Ureter (tissue), 1 donor: ENCODE data around the gene KCNG1. TPM values are rescaled to one million over a fixed set of nuclear protein-coding genes. Genes with fewer than 3 reads are reported as not detected.

ENCODE experiments used
- DNase-seq: peaks from one replicate; pipeline ENCODE4 v3.0.0-alpha.2; 2020; ENCODE audit warnings: low spot score
- total RNA-seq: library from RNA; stranded (reverse); gene quantifications from one replicate; pipeline ENCODE4 v1.2.4, GENCODE V29; 2023
- donor health status: DM: yes; HTN: yes; CAD: no.

The KCNG1 gene
- total RNA-seq, 1 donor from 2014 or later: 22.4 TPM

GRCh38 chr20:51013577-51014330 lies 9.2 kb downstream of the KCNG1 start:
- no peak for DNase-seq

GRCh38 chr20:51012357-51012756 lies 10.6 kb downstream of the KCNG1 start:
- DNase-seq: no peak

DNA sequence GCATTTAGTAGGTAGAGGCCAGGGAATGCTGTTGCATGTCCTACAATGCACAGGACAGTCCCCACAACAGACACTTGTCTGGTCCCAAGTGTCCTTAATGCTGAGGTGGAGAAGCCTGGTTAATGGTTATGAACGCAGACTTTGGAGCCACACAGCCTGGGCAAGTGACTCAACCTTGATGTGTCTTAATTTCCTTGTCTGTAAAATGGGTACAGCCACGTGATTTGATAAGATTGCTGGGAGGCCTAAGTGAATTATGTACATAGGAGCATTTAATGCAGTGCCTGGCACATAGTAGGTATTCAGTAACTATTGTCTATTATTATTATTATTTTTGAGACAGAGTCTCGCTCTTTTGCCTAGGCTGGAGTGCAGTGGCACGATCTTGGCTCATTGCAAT lies 11.4 kb downstream of the KCNG1 start:
- no peak for DNase-seq

GRCh38 chr20:51010932-51011331 lies 12.0 kb downstream of the KCNG1 start:
- no peak for DNase-seq

DNA sequence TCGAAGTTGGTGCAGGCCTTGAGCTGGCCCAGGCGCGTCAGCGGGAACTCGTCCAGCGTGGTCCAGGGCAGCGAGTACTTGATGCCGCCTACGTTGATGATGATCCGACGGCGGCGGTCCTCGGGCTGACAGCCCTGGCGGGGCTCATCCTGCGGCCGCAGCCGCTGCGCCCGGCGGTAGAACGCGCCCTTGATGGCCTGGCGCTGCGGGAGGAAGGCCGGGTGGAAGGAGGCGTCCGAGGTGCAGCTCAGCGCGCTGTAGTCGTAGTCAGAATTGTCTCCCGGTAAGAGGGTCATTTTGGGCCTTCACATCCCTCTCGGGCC lies 12.9 kb downstream of the KCNG1 start:
- DNase-seq: no peak

GRCh38 chr20:51009303-51010042 lies 13.4 kb downstream of the KCNG1 start:
- no peak for DNase-seq

DNA sequence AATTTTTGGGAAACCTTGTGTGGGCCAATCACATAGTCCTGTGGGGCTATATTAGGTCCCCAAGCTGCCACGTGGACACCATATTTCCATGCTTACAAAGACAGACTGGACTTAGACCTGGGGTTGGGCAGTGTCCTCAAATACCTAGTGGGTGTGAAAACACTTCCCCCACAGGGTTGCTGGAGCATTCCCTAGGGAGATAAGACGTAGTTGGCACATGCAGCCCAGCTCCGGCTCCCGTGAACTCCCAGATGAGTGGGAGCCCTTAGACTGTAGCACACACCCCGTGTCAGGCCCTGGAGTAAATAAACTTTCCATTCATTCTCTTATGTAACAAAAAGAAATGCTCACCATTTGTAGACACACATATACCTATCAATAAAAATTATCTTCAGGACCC lies 14.2 kb downstream of the KCNG1 start:
- no peak for DNase-seq

- no peak for DNase-seq
Measured at GRCh38 chr20:51005214-51005613, 17.7 kb downstream of the KCNG1 start.

DNA sequence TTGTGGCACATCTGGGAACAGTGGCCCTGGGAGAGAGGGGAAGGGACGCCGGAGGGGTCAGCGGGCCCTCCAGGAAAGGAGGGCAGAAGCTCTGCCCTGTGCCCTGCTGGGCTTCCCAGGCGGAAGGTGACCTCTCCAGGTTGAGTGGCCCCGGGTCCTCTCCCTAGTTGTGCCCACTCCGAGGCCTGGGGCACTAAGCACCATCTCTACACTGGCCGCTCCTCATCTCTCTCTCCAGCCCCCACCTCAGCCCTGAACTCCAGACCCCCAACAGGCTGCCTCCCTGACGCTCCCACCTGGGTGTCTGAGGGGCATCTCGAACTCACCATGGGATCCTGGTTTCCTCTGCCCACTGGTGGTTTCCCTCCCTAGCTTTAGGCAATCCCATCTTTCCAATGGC lies 18.1 kb downstream of the KCNG1 start:
- DNase-seq: no peak

- DNase-seq: no peak
Measured at GRCh38 chr20:51004305-51004727, 18.6 kb downstream of the KCNG1 start.

- no peak for DNase-seq
Measured at GRCh38 chr20:51003753-51004152, 19.2 kb downstream of the KCNG1 start.

DNA sequence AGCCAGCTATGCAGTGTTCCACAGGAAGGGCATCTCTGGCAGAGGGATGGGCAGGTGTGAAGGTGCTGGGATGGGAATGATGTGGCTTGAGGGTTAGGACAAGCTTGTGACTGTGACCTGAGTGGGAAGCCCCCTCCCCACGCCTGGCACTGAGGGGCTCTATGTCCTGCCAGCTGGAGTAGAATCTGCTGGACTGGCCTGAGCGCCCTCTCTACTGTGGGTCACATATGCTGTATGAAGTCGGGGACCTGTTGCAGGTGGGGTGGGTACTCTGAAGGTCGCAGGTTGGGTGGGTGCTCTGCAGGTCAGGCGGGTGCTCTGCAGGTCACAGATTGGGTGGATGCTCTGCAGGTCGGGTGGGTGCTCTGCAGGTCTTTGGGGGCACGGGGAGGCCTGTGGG lies 20.3 kb downstream of the KCNG1 start:
- no peak for DNase-seq

DNA sequence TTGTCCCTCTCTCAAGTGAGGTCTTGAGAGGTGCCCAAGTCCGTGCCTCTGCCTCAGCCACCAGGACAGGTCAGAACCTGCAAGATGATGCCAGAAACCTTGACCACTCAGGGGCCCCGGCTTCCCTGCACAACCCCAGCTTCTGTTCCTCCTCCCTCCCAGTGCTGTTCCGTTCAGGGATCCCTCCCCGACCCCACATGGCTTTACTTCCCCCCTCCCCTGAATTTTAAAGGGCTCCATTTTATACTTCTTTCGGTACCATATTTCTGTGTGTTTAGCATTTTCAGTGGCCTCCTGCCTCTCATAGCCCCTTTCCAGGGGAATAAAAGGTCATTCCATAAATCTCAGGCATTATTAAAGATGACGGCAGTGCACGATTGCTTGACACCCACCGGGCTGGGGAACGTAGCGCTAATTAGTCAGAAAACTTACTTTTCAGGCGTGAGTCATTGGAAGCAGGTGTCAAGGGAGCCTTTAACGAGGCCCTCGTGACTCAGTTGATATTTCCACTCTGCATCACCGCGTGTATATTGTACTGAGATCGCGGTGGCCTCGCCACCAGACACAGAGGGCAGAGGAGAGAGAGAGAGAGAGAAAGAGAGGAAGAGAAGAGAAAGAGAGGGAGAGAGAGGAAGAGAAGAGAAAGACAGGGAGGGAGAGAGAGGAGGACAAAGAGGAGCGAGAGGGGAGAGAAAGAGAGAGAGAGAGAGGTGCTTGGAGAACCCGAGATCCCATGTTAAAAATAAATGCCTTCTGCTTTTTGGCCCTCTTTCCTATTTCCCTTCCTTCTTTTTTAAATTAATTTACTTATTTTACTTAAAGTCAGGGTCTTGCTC lies 21.3 kb downstream of the KCNG1 start:
- no peak for DNase-seq

DNA sequence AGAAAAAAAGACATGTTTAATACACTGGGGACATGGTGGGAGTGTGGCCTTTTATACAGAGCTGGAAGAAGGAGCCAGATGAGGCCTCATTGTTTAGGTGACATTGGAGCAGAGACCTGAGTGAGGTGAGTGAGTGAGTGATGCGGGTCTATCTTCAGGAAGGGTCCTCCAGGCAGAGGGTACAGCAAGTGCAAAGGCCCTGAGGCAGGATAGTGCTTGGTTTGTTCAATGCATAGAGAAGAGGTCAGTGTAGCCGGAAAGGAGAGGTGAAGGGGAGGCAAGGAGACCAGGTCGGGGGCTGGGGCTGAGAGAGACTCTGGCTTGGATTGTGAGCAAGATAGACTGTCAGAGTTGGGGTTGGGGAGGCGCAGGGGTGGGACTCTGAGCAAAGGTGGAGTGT lies 23.6 kb downstream of the KCNG1 start:
- no peak for DNase-seq

GRCh38 chr20:50996901-50997865 lies 25.7 kb downstream of the KCNG1 start:
- no peak for DNase-seq

DNA sequence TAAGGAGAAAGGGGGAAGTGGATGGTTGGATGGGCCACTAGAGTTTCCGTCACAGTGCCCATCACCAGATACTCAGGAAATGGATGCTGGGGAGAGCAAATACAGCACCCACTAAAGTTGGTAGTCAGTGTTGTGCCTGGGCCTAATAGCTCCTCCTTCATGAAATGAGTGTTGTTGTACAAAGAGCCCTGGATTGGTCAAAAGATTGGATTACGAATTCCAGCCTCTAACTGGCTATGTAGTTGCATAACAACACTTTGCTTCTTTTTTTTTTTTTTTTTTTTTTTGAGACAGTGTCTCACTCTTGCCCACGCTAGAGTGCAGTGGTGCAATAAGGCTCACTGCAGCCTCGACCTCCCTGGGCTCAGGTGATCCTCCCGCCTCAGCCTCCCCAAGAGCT lies 27.4 kb downstream of the KCNG1 start:
- DNase-seq: no peak

DNA sequence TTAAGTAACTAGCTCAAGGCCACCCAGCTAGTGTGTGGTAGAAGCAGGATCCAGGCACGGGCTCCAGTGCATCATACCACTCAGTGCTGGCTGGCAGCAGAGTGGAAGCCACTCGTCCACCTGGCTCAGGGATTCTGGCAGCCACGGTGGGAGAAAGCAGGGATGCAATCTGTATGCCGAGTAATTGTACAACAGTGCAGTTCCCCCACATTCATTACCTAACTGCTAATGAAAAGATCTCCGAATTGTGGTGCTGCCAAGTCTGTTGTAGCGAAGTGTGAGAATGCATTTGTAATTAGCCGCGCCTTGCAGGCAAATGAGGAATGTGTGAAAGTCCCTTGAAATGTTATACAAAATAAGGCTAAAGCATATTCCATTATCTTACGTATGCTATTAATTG lies 29.0 kb downstream of the KCNG1 start:
- DNase-seq: no peak

- DNase-seq: no peak
Measured at GRCh38 chr20:50992733-50993457, 30.0 kb downstream of the KCNG1 start.

- DNase-seq: peak; percentile 51
Measured at GRCh38 chr20:50992336-50992732, 30.6 kb downstream of the KCNG1 start.

GRCh38 chr20:50991076-50991475 lies 31.8 kb downstream of the KCNG1 start:
- no peak for DNase-seq
